ENCODE measurements around the gene LRRC61. TPM values are rescaled to one million over a fixed set of nuclear protein-coding genes. Genes with fewer than 3 reads are reported as not detected.
A peak's percentile ranks its signal among the peaks of the same experiment; 100 is the strongest.
"Not testable (repeated sequence)": the region's sequence is repeated elsewhere in the genome, so short reads cannot be mapped to it uniquely, and the experiment has no call there.

LRRC61 gene
- 10 to 100 TPM; 21.5 to 34.3 (median 24.2) TPM for polyA plus RNA-seq (ENCODE audit: insufficient read length in 4 of 4)

- DNase-seq (ENCODE audit: low read depth in 4 of 4, low spot score in 3 of 4), result peak in 2 of 4 donors; percentile 69 to 74
Observed at GRCh38 chr7:150322833-150323681, at the start of gene LRRC61, which contains the start of gene ACTR3C. Gene LRRC61, plus strand, starts transcription at chr7:150323355. Its CDS starts 13,507 bp downstream, at chr7:150336862. Gene ACTR3C, minus strand, starts transcription at chr7:150323545. Its CDS starts 28,249 bp downstream, at chr7:150295296.

DNA sequence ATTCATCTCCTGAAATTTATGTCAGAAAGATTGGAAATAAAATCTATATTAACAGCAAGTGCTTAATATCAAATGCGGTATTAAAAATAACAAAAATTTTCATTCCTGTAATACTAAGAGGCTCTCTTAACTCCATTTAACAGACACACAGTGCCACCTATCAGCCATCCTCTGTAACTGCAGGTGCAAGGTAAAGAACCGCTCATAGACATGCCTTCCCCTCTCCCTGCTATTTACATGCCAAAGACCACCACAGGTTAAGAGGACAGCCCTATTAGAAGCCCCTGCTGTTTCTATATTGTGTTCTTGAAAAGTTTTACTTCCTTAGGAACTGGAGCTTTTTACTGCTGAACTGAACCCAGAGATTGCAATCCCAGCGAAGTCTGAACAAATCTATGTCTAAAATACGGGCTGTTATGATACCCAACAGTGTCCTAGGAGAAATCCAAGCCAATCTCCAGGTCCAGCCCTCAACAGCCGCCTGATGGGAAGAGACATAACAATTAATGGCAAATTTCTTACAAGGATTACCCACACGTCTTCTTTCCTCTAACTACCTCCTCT, 46.9 kb upstream of the LRRC61 start:
- DNase-seq (ENCODE audit: low read depth in 4 of 4, low spot score in 3 of 4), result not testable (repeated sequence)

GRCh38 chr7:150278383-150278782, 44.8 kb upstream of the LRRC61 start:
- DNase-seq (ENCODE audit: low read depth in 4 of 4, low spot score in 3 of 4), result not testable (repeated sequence)

- DNase-seq (ENCODE audit: low read depth in 4 of 4, low spot score in 3 of 4), result not testable (repeated sequence)
Observed at GRCh38 chr7:150281681-150282403, 41.3 kb upstream of the LRRC61 start.

- not testable (repeated sequence) for DNase-seq (ENCODE audit: low read depth in 4 of 4, low spot score in 3 of 4)
Observed at GRCh38 chr7:150283111-150283510, 40.0 kb upstream of the LRRC61 start.

- DNase-seq (ENCODE audit: low read depth in 4 of 4, low spot score in 3 of 4), result not testable (repeated sequence)
Observed at GRCh38 chr7:150283608-150284007, 39.5 kb upstream of the LRRC61 start.

DNA sequence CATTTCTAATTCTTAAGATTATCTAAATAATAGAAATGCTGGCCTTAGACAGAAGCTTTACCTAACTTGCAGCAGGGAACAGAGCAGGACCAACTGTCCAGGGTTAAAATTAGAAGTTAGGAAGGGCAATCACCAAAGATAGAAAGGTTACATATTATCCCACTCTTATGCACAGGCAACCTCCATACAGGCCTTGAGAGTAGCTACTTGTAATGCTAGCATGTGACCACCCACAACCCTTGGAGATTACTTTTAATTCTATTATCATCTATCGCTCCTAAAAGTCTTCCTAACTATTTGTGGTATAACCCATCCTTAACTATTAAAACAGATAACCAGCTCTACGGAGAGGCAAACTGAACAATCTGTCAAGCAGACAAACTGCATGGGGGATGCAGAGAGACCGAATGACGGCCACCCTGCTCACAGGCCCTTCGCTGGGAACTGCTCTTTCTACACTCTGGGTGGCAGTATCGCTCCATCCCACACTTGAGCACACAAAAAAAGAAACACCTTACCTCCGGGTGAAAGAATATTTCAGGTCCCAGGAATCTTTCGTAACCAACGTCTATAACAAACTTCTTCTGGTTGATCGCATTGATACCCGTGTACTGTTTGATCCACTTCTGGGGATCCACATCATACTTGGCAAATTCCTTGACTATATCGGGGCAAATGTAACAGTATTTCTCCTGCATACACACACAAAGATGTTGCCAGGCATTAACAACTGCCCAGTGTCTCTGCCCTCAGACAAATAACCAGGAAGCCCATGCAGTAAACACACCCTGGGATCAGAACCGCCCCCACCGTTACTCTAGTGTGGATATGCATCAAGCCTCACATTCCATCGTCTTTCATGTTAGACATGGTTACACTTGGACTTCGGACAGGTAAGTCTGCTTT, 37.1 kb upstream of the LRRC61 start:
- DNase-seq (ENCODE audit: low read depth in 4 of 4, low spot score in 3 of 4), result not testable (repeated sequence)

DNA sequence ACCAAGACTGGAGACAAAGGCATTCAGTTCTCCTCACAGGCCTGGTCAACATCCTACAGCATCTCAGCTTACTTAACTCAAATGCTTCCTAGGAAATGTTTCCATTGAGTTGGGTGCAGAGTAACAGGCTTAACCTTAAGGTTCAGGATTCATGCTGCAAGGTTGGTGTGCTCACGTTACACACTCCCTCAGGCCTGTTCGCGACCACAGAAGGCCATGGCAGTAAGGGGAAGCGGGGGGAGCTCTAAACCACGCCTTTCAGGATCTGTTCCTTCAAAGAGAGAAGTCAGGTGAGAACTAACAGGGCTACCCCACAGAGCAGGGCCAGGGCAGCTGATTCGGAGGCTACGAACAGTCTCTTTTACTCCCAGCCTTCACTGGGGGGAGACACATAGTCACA, 35.3 kb upstream of the LRRC61 start:
- DNase-seq (ENCODE audit: low read depth in 4 of 4, low spot score in 3 of 4), result not testable (repeated sequence)

- DNase-seq (ENCODE audit: low read depth in 4 of 4, low spot score in 3 of 4), result not testable (repeated sequence)
Observed at GRCh38 chr7:150288816-150289215, 34.3 kb upstream of the LRRC61 start.

DNA sequence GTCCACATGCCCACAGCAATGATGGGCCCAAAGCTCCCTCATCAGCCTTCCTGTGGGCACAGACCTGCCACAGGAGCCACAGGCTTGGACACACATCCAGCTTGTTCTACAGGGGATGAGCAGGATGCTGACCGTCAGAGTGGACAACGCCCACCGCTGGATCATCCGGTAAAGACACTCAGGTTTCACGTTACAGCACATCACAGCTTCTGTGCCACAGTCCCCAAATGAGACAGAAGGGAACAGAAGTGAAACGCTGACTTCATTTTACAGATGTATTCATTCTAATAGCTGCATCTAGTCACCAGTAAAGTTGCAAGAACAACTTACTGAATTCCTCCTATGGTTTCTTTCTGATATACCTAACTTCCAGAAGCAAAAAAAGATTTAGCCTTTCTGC, 32.8 kb upstream of the LRRC61 start:
- not testable (repeated sequence) for DNase-seq (ENCODE audit: low read depth in 4 of 4, low spot score in 3 of 4)

DNA sequence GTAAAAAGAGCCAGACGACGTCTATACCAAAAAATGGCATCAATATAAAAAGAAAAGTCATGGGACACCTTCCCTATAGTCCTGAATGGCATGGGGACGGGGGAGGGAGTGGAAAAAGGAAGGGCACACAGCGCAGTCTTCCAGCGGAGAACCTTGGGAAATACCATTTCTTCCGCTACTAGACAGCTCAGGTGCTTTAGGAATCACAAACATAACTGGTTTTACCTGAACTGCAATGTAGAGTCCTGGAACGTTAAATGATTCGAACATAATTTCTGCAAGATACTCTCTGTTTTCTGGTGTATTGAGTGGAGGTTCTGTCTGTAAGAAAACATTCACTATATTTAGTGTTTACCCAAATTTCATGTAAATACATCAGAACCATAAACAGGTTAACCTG, 28.1 kb upstream of the LRRC61 start:
- DNase-seq (ENCODE audit: low read depth in 4 of 4, low spot score in 3 of 4), result not testable (repeated sequence)

DNA sequence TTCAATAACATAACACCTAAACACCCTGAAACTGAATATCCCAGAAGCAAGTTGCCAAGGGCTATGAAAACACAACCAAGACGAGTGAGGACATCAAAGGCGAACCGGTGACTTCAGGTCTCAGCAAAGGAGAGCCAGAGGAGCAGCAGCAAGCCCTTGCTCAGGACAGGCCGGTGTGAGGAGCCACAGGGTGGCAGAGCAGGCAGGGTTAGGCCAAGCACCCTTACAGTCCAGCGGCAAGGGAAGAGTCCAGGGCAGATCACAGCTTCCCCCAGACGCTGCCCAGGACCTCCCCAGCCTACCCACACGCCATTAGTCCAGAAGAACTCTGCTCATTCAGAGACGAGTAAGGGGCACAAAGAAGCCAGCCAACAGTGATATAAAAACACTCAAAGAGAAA, 27.5 kb upstream of the LRRC61 start:
- DNase-seq (ENCODE audit: low read depth in 4 of 4, low spot score in 3 of 4), result not testable (repeated sequence)

DNA sequence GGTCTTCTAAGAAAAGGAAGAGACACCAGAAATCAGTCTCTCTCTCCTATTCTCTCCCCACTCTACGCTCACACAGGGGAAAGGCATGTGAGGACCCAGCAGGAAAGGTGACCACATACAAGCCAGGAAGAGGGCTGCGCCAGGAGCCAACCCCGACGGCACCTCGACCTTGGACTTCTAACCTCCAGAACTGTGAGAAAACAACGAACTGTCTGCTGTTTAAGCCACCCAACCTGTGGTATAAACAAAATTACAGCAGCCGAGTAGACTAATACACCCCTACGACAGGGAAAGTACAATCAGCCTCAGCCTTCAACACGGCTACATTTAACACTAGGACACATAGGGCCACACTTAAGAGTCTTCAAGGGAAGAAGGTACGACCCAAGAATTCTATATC, 26.4 kb upstream of the LRRC61 start:
- DNase-seq (ENCODE audit: low read depth in 4 of 4, low spot score in 3 of 4), result not testable (repeated sequence)

- DNase-seq (ENCODE audit: low read depth in 4 of 4, low spot score in 3 of 4), result not testable (repeated sequence)
Observed at GRCh38 chr7:150297978-150298377, 25.2 kb upstream of the LRRC61 start.

GRCh38 chr7:150302908-150303310, 20.2 kb upstream of the LRRC61 start:
- not testable (repeated sequence) for DNase-seq (ENCODE audit: low read depth in 4 of 4, low spot score in 3 of 4)

- DNase-seq (ENCODE audit: low read depth in 4 of 4, low spot score in 3 of 4), result not testable (repeated sequence)
Observed at GRCh38 chr7:150304499-150305258, 18.5 kb upstream of the LRRC61 start.

- DNase-seq (ENCODE audit: low read depth in 4 of 4, low spot score in 3 of 4), result not testable (repeated sequence)
Observed at GRCh38 chr7:150305259-150305902, 17.8 kb upstream of the LRRC61 start.

DNA sequence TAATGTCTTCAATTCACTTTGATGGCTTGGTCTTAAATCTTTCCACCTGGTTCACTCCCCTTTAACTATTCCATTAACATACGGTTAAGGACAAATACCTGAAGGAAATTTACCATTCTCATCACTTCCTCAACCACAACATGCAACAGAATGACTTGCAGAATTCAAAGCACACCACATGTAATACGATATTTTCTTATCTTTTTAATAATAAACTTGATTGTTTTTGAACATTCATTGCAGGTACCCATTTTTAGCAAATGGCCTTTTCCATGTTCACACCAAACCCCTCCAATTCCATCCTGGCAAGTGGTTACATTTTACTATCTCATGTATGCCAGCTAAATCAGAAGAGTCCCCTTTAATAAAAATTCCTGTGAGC, 17.3 kb upstream of the LRRC61 start:
- not testable (repeated sequence) for DNase-seq (ENCODE audit: low read depth in 4 of 4, low spot score in 3 of 4)

- not testable (repeated sequence) for DNase-seq (ENCODE audit: low read depth in 4 of 4, low spot score in 3 of 4)
Observed at GRCh38 chr7:150306377-150306776, 16.8 kb upstream of the LRRC61 start.
